ENCODE measurements around the gene SH2D1A.

DNA sequence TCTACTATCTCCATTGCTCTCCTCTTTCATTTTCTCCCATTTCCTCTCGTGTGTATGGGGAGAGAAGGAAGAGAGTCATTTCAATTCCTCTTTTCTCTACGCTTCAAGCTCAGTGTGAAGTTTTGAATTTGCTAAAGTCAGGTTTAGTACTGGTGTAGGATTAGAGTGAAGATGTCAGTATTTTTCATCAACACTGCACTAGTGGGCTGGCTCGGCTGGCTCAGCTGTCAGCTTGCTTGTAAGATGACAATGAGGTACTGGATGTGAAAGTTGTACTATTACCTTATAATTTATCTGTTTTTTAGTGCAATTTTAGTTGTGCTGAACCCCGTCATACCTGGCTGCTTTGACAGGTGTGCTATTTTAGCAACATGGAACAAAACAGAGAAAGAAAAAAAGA lies 2.1 kb upstream of the SH2D1A start:
- TF ChIP-seq CTCF (IDR thresholded peaks at IDR 0.05; ENCODE audit: low read depth, low read length, missing input control) (no peak), RAD21 (IDR thresholded peaks at IDR 0.05) (no peak), GABPA (IDR thresholded peaks at IDR 0.05 in 1 of 2, conservative IDR thresholded peaks at IDR 0.05 in 1 of 2) (no peak), SP1 (IDR thresholded peaks at IDR 0.05) (no peak), MAX (IDR thresholded peaks at IDR 0.05) (no peak), JUND (IDR thresholded peaks at IDR 0.05) (no peak), FOXA1 (IDR thresholded peaks at IDR 0.05) (no peak), TAF1 (conservative IDR thresholded peaks at IDR 0.05) (no peak), HNF4G (IDR thresholded peaks at IDR 0.05) (no peak), ATF3 (IDR thresholded peaks at IDR 0.05) (no peak), YY1 (IDR thresholded peaks at IDR 0.05) (no peak)
- TF ChIP-seq, protein P1, sequence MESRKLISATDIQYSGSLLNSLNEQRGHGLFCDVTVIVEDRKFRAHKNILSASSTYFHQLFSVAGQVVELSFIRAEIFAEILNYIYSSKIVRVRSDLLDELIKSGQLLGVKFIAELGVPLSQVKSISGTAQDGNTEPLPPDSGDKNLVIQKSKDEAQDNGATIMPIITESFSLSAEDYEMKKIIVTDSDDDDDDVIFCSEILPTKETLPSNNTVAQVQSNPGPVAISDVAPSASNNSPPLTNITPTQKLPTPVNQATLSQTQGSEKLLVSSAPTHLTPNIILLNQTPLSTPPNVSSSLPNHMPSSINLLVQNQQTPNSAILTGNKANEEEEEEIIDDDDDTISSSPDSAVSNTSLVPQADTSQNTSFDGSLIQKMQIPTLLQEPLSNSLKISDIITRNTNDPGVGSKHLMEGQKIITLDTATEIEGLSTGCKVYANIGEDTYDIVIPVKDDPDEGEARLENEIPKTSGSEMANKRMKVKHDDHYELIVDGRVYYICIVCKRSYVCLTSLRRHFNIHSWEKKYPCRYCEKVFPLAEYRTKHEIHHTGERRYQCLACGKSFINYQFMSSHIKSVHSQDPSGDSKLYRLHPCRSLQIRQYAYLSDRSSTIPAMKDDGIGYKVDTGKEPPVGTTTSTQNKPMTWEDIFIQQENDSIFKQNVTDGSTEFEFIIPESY (IDR thresholded peaks at IDR 0.05), result no peak
